Inflammatory macrophage (primary cell): ENCODE measurements around the gene ARHGAP6.
"Not testable (repeated sequence)": the region's sequence is repeated elsewhere in the genome, so short reads cannot be mapped to it uniquely, and the experiment has no call there.

Experiments used
- DNase-seq, 2 donors: peaks; one replicate each; pipeline ENCODE4 v3.0.0-alpha.2; 2020 to 2022

ARHGAP6 gene

GRCh38 chrX:11519234-11519633 is 146.5 kb downstream of the ARHGAP6 start:
- DNase-seq: not testable (repeated sequence)

- no peak for DNase-seq
Measured at GRCh38 chrX:11509786-11510185, 155.9 kb downstream of the ARHGAP6 start.

GRCh38 chrX:11504234-11504633 is 161.5 kb downstream of the ARHGAP6 start:
- no peak for DNase-seq

- no peak for DNase-seq
Measured at GRCh38 chrX:11499076-11500044, 166.4 kb downstream of the ARHGAP6 start.

- not testable (repeated sequence) for DNase-seq
Measured at GRCh38 chrX:11491375-11491774, 174.3 kb downstream of the ARHGAP6 start.

GRCh38 chrX:11484290-11484689 is 181.4 kb downstream of the ARHGAP6 start:
- DNase-seq: no peak

GRCh38 chrX:11481035-11481434 is 184.7 kb downstream of the ARHGAP6 start:
- no peak for DNase-seq

- DNase-seq: no peak
Measured at GRCh38 chrX:11480626-11481025, 185.1 kb downstream of the ARHGAP6 start.

- DNase-seq: no peak
Measured at GRCh38 chrX:11478911-11479310, 186.8 kb downstream of the ARHGAP6 start.

GRCh38 chrX:11478026-11478425 is 187.7 kb downstream of the ARHGAP6 start:
- DNase-seq: no peak

GRCh38 chrX:11474576-11474975 is 191.1 kb downstream of the ARHGAP6 start:
- no peak for DNase-seq

- no peak for DNase-seq
Measured at GRCh38 chrX:11474021-11474420, 191.7 kb downstream of the ARHGAP6 start.

- DNase-seq: no peak
Measured at GRCh38 chrX:11472879-11473278, 192.8 kb downstream of the ARHGAP6 start.

- DNase-seq: no peak
Measured at GRCh38 chrX:11472381-11472780, 193.3 kb downstream of the ARHGAP6 start.

GRCh38 chrX:11470250-11470974 is 195.3 kb downstream of the ARHGAP6 start:
- no peak for DNase-seq

GRCh38 chrX:11465648-11466411 is 199.9 kb downstream of the ARHGAP6 start:
- no peak for DNase-seq

- no peak for DNase-seq
Measured at GRCh38 chrX:11464836-11465463, 200.8 kb downstream of the ARHGAP6 start.

GRCh38 chrX:11464380-11464779 is 201.3 kb downstream of the ARHGAP6 start:
- no peak for DNase-seq

GRCh38 chrX:11462648-11463047 is 203.1 kb downstream of the ARHGAP6 start:
- no peak for DNase-seq

GRCh38 chrX:11462136-11462535 is 203.6 kb downstream of the ARHGAP6 start:
- DNase-seq: no peak

GRCh38 chrX:11461201-11462001 is 204.3 kb downstream of the ARHGAP6 start:
- DNase-seq: no peak

GRCh38 chrX:11460347-11460746 is 205.4 kb downstream of the ARHGAP6 start:
- no peak for DNase-seq
